GM18907 (cell line): ENCODE measurements around the gene ZNF773.
"Not testable (repeated sequence)": the region's sequence is repeated elsewhere in the genome, so short reads cannot be mapped to it uniquely, and the experiment has no call there.

ENCODE experiments used
- ATAC-seq: cut with Tn5 transposase; IDR thresholded peaks from one replicate; pipeline ENCODE4 v1.9.1; 2021; ENCODE audit warnings: mild to moderate bottlenecking, moderate library complexity; ENCODE audit not compliant: unreplicated experiment

Gene ZNF773

DNA sequence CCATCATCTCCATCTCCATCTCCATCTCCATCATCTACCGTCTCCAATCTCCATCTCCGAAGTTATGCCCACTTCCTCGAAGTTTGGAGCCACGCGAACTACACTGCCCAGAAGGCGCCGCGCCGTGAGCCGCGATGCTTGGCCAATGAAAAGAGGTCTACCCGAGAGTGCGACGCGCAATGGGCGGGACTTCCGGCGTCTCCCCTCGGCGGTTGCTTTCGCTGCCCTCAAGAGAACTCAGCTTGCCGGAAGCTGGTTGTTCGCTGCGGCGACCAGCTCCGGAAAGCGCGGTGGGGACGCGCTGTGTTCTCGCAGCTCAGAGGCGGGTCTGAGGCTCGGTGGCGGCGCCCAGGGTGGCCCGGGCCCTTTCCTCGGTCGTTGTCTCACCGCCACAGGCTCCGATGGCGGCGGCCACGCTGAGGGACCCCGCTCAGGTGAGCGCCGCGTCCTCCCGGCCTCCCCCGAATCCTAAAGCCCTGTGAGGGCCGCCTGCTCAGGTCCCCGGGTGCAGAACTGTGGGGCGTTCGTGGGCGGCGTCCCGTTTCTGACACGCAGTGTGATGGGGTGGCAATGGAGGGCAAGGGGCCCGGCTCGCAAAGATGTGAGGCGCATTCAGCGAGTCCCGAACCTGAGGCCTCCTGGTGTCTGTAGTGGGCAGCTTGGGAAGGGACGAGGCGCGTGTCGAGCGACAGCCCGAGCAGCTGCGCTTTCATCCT is at the start of gene ZNF773:
Gene ZNF773 (plus strand): TSS at position 259 of the 716 bp plus-strand sequence. CDS start 143 bp downstream, at position 402.
- ATAC-seq = peak; percentile 98

GRCh38 chr19:57452307-57452706 is 47.4 kb upstream of the ZNF773 start:
- no peak for ATAC-seq

DNA sequence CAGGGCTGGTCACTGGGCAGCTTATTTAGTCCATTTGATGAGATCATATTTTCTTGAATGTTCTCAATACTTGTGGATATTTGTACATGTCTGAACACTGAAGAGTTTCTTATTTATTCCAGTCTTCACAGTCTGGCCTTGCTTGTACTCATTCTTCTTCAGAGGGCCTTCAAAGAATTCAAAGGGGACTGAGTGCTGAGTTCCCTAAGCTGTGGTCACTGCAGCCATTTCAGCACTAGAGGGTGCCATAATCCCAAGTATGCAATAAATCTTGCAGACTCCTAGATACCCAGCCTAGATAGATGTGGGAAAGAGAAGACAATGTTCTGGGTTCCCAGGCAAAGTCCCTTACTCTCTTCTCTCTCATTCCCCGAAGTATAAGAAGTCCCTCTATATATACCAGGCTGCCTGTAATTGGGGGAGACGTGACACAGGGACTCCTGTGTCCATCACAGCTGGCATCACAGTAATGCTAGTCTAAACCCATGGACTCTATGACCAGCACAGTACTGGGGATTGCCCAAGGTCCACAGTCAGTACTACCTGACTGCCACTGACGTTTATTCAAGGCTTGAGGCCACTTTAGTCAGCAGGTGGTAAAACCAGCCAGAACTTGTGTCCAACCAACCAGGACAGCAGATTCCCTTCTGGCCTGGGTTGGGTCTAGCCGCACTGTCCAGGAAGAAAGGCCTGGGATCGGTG is 33.9 kb upstream of the ZNF773 start:
- ATAC-seq = no peak

- ATAC-seq = no peak
These were observed 33.2 kb upstream of the ZNF773 start for GRCh38 chr19:57466489-57466888.

DNA sequence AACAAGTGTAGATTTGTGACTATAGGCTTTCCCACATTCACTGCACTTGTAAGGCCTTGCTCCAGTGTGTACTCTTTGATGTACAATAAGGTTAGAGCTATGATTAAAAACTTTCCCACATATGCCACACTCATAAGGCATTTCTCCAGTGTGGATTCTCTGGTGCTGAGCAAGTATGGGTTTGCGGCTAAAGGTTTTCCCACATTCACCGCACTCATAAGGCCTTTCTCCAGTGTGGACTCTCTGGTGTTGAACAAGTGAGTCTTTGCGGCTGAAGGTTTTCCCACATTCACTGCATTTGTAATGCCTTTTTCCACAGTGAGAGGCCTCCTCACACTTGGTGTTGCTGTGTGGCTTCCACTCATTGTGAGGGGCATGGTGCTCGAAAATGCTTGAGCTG is 26.1 kb upstream of the ZNF773 start:
- no peak for ATAC-seq

GRCh38 chr19:57477191-57478008 is 22.3 kb upstream of the ZNF773 start, which contains the start of gene ZNF772:
ZNF772 (minus strand) TSS chr19:57477566; CDS start chr19:57477309, 257 bp downstream.
- peak; percentile 93 for ATAC-seq

DNA sequence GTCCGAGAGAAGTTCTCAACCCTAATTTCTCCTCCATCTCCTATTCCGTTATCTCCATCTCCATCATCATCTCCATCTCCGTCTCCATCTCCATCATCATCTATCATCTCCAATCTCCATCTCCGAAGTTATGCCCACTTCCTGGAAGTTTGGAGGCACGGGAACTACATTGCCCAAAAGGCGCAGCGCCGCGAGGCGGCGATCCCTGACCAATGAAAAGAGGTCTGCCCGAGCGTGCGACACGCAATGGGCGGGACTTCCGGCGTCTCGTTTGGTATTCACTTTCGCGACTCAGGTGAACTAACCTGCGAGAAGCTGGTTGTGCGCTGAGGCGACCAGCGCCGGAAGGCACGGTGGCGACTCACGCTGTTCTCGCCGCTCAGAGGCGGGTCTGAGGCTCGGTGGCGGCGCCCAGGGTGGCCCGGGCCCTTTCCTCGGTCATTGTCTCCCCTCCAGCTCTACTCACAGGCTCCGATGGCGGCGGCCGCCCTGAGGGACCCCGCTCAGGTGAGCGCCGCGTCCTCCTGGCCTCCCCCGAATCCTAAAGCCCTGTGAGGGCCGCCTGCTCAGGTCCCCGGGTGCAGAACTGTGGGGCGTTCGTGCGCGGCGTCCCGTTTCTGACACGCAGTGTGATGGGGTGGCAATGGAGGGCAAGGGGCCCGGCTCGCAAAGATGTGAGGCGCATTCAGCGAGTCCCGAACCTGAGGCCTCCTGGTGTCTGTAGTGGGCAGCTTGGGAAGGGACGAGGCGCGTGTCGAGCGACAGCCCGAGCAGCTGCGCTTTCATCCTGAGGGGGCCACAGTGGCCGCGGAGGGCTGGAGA is 12.1 kb upstream of the ZNF773 start, which contains the start of gene ZNF419:
Gene ZNF419 (plus strand): TSS at position 274 of the 822 bp plus-strand sequence. CDS start 201 bp downstream, at position 475.
- peak; percentile 96 for ATAC-seq

- not testable (repeated sequence) for ATAC-seq
These were observed 11.5 kb upstream of the ZNF773 start for GRCh38 chr19:57488299-57488644.

- ATAC-seq = not testable (repeated sequence)
These were observed 432 bp upstream of the ZNF773 start for GRCh38 chr19:57499332-57499679.

GRCh38 chr19:57500400-57500799 is 662 bp downstream of the ZNF773 start:
- ATAC-seq = not testable (repeated sequence)

- no peak for ATAC-seq
These were observed 6.4 kb downstream of the ZNF773 start for GRCh38 chr19:57506163-57506562.

DNA sequence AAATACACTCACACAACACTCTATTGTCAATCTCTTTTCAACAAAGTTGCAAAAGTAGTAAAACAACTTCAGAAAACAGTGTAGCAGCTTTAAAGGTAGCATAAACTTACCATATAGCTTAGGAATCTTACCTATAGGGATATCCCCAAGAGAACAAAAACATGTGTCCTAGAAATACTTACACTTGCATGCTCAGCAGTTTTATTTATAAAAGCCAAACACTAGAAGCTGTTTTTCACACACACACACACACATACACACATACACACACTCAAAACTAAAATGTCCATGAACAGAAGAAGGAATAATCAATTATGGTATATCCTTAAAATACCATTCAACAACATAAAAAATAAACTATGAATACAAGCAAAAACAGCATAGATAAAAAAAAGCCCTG is 11.7 kb downstream of the ZNF773 start:
- ATAC-seq = no peak

DNA sequence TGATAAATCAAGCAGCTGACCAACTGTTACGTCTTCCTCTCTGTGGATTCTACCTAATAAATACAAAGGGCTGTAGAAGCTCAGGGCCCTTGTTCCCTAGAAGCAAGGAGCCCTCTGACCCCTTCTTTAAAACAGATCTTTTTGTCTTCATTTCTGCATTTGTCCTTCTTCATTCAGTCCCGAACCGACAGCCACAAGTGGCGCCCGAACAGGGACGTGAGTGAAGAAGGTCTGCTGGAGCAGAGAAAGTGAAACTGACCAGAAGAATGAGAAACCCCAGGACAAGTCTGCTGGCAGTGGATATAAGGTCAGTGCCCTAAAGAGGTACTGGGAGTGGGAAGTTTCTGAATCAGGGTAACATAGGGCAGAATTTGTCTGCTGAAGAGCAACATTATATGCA is 13.1 kb downstream of the ZNF773 start:
- ATAC-seq = no peak

DNA sequence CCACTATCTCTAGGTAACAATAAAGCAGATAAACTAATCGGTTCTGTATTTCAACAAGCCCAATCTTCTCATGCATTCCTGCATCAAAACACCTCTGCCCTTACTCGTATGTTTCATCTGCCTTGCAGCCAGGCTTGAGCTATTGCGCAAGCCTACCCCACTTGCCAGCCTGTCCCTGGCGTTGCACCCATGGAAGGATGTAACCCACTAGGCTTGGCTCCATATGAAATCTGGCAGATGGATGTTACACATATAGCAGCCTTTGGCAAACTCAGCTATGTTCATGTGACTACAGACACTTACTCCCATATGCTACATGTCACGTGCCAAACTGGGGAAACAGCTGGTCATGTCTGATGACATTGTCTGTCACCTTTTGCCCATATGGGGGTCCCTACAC is 15.5 kb downstream of the ZNF773 start:
- ATAC-seq = no peak

DNA sequence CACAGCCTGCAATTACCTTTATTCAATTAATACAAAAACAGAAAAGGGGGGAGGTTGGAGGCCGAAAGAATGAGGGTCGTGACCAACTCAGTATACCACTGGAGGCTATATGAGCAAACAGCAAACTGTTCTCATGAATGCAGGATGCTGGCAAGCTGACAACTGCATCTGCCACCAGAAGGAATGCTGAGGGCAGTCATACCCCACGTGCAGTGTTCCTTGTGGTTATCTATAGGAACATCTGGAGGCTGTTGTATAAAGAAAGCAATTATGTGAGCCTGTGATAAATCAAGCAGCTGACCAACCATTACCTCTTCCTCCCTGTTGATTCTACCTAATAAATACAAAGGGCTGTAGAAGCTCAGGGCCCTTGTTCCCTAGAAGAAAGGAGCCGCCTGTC is 18.3 kb downstream of the ZNF773 start:
- not testable (repeated sequence) for ATAC-seq

- peak; percentile 98 for ATAC-seq
These were observed 27.6 kb downstream of the ZNF773 start, which contains the start of gene ZNF549 for GRCh38 chr19:57527136-57527881. ZNF549 (plus strand) TSS chr19:57527356; CDS start chr19:57527574, 218 bp downstream.

DNA sequence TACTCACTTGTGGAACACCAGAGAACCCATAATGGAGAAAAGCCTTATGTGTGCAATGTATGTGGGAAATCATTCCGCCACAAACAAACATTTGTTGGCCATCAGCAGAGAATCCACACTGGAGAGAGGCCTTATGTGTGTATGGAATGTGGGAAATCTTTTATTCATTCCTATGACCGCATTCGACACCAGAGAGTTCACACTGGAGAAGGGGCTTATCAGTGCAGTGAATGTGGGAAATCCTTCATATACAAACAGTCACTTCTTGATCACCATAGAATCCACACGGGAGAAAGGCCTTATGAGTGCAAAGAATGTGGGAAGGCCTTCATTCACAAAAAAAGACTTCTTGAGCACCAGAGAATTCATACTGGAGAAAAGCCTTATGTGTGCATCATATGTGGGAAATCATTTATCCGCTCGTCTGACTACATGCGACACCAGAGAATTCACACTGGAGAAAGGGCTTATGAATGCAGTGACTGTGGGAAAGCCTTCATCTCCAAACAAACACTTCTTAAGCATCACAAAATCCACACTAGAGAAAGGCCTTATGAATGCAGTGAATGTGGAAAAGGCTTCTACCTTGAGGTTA is 38.3 kb downstream of the ZNF773 start:
- no peak for ATAC-seq

DNA sequence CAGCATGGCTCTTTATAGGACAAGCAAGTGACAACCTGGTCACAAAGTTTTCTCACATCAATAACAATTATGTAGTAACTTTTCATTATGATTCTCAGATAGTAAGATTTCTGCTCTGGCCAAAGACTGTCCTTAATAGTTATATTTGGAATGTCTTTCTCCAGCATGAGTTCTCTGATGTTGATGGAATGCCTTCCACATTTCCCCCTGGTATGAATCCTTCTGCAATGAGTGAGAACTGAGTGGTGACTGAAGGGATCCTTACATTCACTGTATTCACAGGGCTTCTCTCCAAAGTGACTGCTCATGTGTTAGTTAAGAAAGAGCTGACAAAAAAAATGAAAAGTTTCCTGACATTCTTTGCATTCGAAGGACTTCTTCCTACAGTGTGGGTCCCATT is 46.8 kb downstream of the ZNF773 start:
- no peak for ATAC-seq

DNA sequence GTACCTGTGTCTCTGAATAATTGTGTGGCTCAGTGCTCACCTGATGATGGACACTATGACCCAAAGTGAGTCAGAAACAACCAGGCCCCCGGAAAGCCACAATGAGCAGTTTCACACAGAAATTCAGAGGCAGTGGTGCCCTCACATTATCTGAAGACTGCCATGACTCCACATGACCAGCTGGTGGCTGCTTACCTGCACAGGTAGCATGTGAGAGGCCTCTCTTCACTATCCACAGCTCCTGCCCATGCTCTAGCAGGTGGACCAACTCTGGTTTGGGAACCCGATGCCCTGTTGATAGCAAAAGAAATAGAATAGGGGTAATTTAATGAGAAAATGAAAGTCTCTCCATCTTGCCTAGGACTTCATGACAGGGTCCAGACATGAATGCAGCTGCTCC is 52.7 kb downstream of the ZNF773 start:
- ATAC-seq = no peak
